ES-I3 (cell line): Measurements from ENCODE around the gene C2CD4D.

ENCODE experiments used
- H3K36me3 ChIP-seq: 2 replicates; pipeline ENCODE4 v1.6.1; 2013; ENCODE audit warnings: mild to moderate bottlenecking, low read length, control low read depth, moderate library complexity; ENCODE audit not compliant: insufficient read depth
- H3K4me1 ChIP-seq: 2 replicates; pipeline ENCODE4 v1.6.1; 2013; ENCODE audit warnings: mild to moderate bottlenecking, control low read depth, low read length; ENCODE audit not compliant: insufficient read depth
- H3K9ac ChIP-seq: 2 replicates; pipeline ENCODE4 v1.6.1; 2013; ENCODE audit warnings: low read depth, mild to moderate bottlenecking, low read length, moderate library complexity
- H3K9me3 ChIP-seq: 2 replicates; pipeline ENCODE4 v1.6.1; 2013; ENCODE audit warnings: mild to moderate bottlenecking, low read length, moderate library complexity; ENCODE audit not compliant: control insufficient read depth, insufficient read depth

Gene C2CD4D

DNA sequence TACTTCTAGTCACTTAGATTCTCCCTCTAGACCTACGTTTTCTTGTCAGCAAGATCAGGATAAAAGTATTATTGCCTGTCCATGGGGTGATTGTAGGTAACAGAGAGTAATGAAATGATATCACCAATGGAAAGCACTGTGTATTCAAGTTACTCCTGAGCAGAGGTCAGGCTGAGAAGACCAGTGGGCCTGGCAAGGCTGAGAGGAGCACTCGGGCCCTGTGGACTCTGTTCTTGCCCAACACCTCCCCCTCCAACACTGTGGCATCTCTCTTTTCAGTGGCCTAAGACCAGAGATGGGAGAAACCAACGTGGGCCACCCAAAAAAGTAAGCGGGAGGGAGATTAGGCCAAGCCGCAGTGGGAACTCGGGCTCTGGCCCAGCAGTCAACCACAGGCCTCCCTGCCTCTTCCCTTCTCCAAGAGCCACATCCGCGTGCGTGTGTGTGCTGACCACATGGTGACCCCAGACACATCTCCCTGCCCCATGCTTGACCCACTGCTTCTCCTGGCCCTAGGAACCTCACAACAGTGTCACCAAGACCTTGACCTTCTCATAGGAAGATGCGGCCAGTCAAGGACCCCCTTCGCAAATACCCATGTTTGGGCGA is 20.3 kb downstream of the C2CD4D start:
- no peaks in the 10 kb centered on the region for H3K36me3 ChIP-seq
- no peaks in the 10 kb centered on the region for H3K9me3 ChIP-seq
- peaks cover 8% of the 10 kb centered on the region; the same call in 1 of the 2 replicates for H3K4me1 ChIP-seq
- no peak overlapping the region for H3K9ac ChIP-seq

DNA sequence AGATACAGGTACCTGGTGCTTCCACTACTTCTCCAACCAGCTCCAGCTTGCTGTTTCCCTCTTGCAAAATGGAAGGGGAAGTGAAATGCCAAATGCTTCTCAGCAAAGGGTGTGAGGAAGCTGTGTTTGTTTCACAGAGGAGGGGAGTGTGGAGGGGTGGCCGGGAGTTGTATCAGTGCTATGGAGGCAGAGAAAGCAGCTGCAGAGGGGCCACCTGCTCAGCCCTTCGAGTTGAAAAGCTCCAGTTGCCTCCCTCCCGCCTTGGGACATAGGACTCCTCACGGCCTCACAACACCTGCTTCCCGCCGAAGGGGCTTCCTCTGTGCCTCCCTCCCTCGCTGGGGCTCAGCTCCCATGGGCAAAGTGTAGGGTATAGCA is 22.3 kb downstream of the C2CD4D start:
- Histone ChIP-seq H3K9ac (no peak overlapping the region), H3K4me1 (peaks cover under 1% of the 10 kb centered on the region; the same call in 1 of the 2 replicates), H3K9me3 (no peaks in the 10 kb centered on the region), H3K36me3 (no peaks in the 10 kb centered on the region)

DNA sequence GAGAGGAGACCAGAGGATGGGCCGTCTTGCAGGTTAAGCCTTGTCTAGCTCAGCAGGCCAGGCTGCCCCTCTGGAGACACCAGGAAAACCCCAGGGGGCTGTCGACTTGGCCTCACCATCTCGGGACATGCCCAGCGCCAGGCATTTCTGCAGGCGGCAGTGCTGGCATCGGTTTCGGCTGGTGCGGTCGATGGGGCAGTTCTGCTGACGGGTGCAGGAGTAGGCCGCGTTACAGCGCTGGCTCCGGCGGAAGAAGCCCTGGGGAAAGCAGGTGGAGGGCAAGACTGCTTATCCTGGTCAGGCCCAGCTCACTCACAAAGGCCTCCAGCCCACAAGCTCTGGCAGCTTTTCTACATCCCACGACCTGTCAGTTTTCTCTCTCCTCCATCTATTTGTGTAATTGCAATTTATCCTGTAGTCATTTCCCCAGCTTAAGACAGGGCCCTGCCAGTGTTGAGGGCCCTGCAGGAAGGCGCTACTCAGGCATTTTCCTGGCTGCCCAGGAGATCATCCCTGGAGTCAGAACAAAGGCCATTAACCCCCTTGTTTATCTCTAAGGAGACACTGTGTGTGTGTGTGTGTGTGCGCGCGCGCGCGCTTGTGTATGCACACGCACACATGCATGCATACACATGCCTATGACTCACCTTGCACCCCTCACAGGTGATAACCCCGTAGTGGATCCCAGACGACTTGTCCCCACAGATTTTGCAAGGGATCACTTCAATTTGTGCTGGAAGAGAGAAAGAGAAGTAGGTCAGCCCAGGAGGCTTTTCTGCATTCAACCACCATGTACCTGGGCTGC is 22.9 kb downstream of the C2CD4D start:
- no peaks in the 10 kb centered on the region for H3K36me3 ChIP-seq
- no peak overlapping the region for H3K9ac ChIP-seq
- no peaks in the 10 kb centered on the region for H3K4me1 ChIP-seq
- no peaks in the 10 kb centered on the region for H3K9me3 ChIP-seq

DNA sequence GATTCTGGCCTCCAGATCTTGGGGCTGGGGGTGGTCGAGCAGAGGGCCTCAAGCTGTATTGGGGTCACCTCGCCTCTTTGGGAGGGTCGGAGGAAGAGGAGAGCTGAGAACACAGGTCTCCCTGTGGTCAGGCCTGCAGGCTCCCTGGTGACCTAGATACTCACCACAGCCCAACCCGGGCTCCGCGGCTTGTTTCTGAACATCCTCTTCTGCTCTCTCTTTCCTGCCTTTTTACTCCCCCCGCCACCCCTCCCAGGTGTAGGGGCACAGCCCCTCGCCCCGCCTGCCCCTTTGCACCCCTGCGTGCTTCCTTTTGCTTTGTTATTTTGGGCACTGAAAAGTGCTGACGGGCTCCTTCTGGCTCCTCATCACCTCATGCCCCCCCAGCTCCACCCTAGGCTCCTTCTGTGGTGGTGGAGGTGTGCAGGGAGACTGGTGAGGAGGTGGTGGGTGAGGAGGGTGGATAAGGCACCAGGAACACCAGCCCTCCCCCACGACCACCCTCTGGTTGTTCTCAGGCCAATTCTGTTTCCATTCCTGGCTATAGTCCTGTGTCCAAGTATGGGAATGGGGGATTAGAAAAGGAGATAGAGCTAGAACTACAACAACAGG is 23.8 kb downstream of the C2CD4D start:
- Histone ChIP-seq H3K4me1 (peaks cover 2% of the 10 kb centered on the region; the same call in 1 of the 2 replicates), H3K36me3 (no peaks in the 10 kb centered on the region), H3K9ac (no peak overlapping the region), H3K9me3 (no peaks in the 10 kb centered on the region)

- no peak overlapping the region for H3K9ac ChIP-seq
Observed at GRCh38 chr1:151814971-151815545, 24.6 kb downstream of the C2CD4D start.

DNA sequence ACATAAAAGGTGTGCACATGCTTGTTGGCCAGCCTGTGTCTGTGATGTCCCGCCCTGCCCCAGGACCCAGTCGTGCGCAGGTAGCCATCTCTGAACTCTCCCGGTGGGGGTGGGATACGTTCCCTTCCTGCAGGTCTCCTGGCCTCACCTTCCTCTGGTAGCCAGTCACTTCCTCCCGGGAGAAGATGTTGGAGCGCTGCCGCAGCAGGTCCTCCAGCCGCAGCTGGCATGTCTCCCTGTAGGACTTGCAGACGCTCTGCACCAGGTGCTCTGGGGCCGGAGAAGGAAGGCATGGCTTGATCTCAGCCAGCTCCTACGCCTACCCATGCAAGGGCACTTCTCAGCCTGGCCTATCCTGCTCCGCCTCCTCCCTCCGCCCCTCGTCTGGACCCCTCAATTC is 25.2 kb downstream of the C2CD4D start:
- no peaks in the 10 kb centered on the region for H3K9me3 ChIP-seq
- H3K36me3 ChIP-seq: no peaks in the 10 kb centered on the region
- H3K9ac ChIP-seq: no peak overlapping the region
- H3K4me1 ChIP-seq: peaks cover 14% of the 10 kb centered on the region

More at GRCh38 chr1:151814971-151815545, 24.6 kb downstream of the C2CD4D start:
- no peaks in the 10 kb centered on the region for H3K9me3 ChIP-seq
- peaks cover 7% of the 10 kb centered on the region for H3K4me1 ChIP-seq
- no peaks in the 10 kb centered on the region for H3K36me3 ChIP-seq

DNA sequence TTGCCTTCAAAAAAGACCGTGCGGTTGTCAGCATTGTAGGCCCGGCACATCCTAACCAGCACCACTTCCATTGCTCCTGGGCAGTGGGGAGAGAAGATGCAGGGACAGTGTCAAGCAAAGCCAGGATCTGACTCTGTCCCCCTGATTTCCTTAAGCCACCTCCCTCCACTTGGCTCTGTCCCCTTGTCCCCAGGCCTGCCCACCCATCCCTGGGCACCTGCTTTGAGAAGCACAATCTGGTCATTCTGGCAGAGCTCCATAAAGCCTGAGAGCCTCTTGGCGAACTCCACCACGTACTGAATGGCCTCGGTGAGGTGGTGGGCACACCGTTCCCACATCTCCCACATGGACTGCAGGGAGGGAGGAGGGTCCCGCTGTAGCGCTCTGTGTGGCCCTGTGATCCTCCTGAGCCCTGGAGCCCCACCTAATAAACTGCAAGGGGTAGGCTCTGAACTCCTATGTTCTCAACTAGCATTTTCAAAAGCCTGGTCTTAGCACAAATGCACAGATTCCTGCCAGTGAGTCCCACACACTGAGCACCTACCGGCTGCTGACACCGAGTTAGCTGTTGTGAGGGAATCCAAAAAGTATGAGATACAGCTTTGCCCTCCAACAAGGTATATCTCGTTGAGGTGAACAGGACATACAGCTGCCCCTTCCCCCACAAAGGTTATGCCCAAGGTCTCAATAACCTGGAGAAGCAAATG is 26.2 kb downstream of the C2CD4D start:
- H3K9me3 ChIP-seq: no peaks in the 10 kb centered on the region
- H3K36me3 ChIP-seq: no peaks in the 10 kb centered on the region
- H3K4me1 ChIP-seq: peaks cover 16% of the 10 kb centered on the region
- H3K9ac ChIP-seq: no peak overlapping the region

- H3K4me1 ChIP-seq: peaks cover 20% of the 10 kb centered on the region
- H3K36me3 ChIP-seq: no peaks in the 10 kb centered on the region
- no peak overlapping the region for H3K9ac ChIP-seq
- no peaks in the 10 kb centered on the region for H3K9me3 ChIP-seq
Observed at GRCh38 chr1:151811181-151811580, 28.4 kb downstream of the C2CD4D start.

DNA sequence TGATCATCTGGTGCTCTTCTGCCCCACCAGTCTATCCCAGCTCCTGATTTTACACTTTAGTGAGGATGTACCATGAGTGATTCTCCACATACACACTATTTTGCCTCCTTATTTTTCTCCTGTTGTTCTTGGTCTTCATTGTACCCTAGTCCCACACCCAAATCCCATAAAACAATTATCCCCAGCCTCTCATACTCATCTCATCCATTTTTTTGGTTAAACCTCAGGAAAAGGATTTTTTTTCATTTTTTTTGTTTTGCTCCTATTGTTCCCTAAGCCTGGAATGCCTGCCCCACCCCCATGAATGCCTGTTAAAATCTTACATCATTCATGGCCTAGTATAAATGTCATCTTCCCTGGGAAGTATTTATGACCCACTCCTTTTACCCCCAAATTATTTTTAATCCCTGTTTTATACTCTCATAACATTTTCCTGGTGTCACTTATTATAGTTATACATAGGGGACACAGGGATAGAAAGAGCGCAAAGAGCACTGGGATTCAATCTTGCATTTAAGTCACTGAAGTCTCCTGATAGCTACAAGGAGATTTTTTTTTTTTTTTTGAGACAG is 29.5 kb downstream of the C2CD4D start:
- no peak overlapping the region for H3K9ac ChIP-seq

DNA sequence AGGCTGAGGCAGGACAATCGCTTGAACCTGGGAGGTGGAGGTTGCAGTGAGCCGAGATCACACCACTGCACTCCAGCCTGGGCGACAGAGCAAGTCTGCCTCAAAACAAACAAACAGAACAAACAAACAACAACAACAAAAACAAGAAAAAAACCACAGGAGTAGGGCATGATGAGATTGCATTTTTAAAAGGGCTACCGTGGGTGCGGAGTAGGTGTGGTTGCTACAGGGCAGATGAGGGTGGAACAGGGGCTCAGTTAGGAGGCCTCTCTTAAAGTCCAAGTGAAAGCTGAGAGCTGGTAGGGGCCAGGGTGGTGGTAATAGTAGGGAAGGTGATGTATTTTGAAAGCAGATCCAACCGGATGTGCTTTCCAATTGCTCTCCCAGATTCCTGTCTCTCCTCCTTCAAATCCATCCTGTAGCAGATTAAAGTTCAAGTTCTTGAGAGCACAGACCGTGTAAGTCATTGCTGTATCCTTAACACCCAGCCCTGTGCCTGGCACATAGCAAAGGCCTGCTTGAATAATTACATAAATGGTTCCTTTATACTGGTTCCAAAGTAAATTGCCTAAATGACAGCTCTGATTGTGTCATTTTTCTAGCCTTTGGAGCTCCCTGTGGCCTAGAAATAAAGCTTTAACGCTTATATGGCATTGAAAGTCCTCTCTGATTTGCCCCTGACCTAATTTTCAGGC is 30.2 kb downstream of the C2CD4D start:
- Histone ChIP-seq H3K9ac (no peak overlapping the region), H3K4me1 (peaks cover 20% of the 10 kb centered on the region), H3K9me3 (no peaks in the 10 kb centered on the region), H3K36me3 (no peaks in the 10 kb centered on the region)

More for the DNA sequence above, 29.5 kb downstream of the C2CD4D start:
- H3K36me3 ChIP-seq: no peaks in the 10 kb centered on the region
- H3K9me3 ChIP-seq: no peaks in the 10 kb centered on the region
- H3K4me1 ChIP-seq: peaks cover 20% of the 10 kb centered on the region

- Histone ChIP-seq H3K36me3 (no peaks in the 10 kb centered on the region), H3K9ac (no peak overlapping the region), H3K4me1 (peaks cover 20% of the 10 kb centered on the region), H3K9me3 (no peaks in the 10 kb centered on the region)
Observed at GRCh38 chr1:151807766-151808165, 31.9 kb downstream of the C2CD4D start.

DNA sequence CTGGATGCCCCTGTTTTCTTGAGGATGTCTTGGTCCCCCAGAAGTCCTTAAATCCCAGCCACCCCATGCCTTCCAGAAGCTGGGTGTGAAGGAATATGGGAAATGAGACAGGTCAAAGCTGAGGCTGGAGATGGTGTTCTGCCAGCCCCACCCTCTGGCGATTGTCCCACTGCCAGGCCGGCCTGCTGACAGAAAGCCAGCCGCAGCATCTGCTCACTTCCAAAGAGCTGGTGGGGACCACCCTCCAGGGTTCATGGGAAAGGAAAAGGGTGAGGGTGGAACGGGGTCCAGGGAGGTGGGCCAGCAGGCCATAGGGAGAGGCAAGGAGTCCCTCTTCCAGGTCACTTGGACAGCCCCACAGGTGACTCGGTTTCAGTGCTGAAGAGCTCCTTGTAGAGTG is 32.5 kb downstream of the C2CD4D start:
- Histone ChIP-seq H3K36me3 (no peaks in the 10 kb centered on the region), H3K9ac (no peak overlapping the region), H3K4me1 (peaks cover 20% of the 10 kb centered on the region), H3K9me3 (no peaks in the 10 kb centered on the region)

DNA sequence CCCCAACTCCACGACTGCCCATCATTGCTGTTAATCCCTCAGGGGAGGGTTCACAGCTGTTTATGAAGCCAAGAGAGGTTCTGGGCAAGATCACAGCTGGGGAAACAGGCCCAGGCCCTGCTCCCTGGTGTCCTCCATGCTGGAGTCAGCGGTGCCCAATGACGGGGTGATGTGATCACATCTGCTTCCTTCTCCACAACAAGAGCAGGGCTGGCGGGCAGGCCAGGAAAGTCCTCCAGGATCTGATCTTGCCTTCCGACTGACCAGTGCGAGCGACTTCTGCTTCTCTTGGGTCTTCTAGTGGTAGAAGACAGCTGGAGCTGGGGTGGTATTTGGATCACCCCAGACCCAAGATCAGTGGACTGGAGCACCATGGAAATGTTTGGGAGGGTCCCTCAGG is 33.5 kb downstream of the C2CD4D start:
- H3K9ac ChIP-seq: no peak overlapping the region
- no peaks in the 10 kb centered on the region for H3K36me3 ChIP-seq
- no peaks in the 10 kb centered on the region for H3K9me3 ChIP-seq
- peaks cover 20% of the 10 kb centered on the region for H3K4me1 ChIP-seq
